Activated B cell treated with CpG ODN at 0.5 μM for 24 hours (primary cell): ENCODE data around the gene FAIM. TPM values are rescaled to one million over a fixed set of nuclear protein-coding genes. Genes with fewer than 3 reads are reported as not detected.

Experiments used
- ATAC-seq: fragments of 200-7000 bp; cut with Tn5 transposase; one replicate; pipeline ENCODE4 v1.10.0; 2021; ENCODE audit warnings: low read depth, mild to moderate bottlenecking, moderate library complexity
- CTCF ChIA-PET: fragments of 350-600 bp; sonication (Branson Sonifier 250); formaldehyde crosslinking; loops from one replicate; lab custom pipeline; 2021; ENCODE audit warnings: antibody characterized with exemption; lab: Charles Lee
- POLR2A ChIA-PET: fragments of 350-600 bp; sonication (Branson Sonifier 250); formaldehyde crosslinking; loops from one replicate; lab custom pipeline; 2021; ENCODE audit warnings: antibody characterized with exemption; lab: Charles Lee
- DNase-seq: peaks from one replicate; pipeline ENCODE4 v3.0.0; 2022
- H3K27ac Mint-ChIP-seq: one replicate; pipeline ENCODE4 v1.8.0; 2020; ENCODE audit warnings: mixed read lengths
- H3K27me3 Mint-ChIP-seq: one replicate; pipeline ENCODE4 v1.8.0; 2021; ENCODE audit warnings: mixed read lengths
- H3K36me3 Mint-ChIP-seq: one replicate; pipeline ENCODE4 v1.8.0; 2021; ENCODE audit warnings: low read depth, mixed read lengths
- H3K4me1 Mint-ChIP-seq: one replicate; pipeline ENCODE4 v1.8.0; 2021; ENCODE audit warnings: mixed read lengths
- H3K4me3 Mint-ChIP-seq: one replicate; pipeline ENCODE4 v1.8.0; 2020; ENCODE audit warnings: mild to moderate bottlenecking, mixed read lengths
- H3K9me3 Mint-ChIP-seq: one replicate; pipeline ENCODE4 v1.8.0; 2020; ENCODE audit warnings: mixed read lengths
- intact Hi-C: fragments of 100-400 bp; cut with micrococcal nuclease; formaldehyde crosslinking; loops from one replicate; pipeline ENCODE4 v1.15.1; 2024
- total RNA-seq: library from RNA; stranded (reverse); gene quantifications from 2 replicates; pipeline ENCODE4 v1.2.3, GENCODE V29; 2022
- TF ChIP-seq, protein P1 (sequence below): fragments of 200-600 bp; IDR thresholded peaks from one replicate; pipeline ENCODE4 v1.8.0; 2022; ENCODE audit warnings: antibody characterized with exemption, mild to moderate bottlenecking

The FAIM gene
- total RNA-seq, 1 donor from 2014 or later = 11.5 TPM

DNA sequence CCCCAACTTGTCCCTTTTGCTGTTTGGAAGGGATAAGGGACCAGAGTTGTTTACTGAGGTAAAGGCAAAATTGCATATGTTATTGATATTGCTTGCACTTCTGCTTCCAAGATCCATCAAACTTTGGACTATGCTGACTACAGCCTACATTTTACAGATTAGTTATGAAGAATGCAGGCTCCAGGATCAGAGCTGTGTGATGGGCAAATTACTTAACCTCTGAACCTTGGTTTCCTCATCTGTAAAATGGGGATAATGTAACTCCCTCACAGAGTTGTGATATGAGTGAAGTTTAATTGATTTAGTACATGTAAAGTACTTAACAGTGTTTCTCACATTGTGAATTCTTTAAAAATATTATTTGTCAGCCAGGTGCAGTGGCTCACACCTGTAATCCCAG is 15.9 kb downstream of the FAIM start:
- TF ChIP-seq, protein P1, sequence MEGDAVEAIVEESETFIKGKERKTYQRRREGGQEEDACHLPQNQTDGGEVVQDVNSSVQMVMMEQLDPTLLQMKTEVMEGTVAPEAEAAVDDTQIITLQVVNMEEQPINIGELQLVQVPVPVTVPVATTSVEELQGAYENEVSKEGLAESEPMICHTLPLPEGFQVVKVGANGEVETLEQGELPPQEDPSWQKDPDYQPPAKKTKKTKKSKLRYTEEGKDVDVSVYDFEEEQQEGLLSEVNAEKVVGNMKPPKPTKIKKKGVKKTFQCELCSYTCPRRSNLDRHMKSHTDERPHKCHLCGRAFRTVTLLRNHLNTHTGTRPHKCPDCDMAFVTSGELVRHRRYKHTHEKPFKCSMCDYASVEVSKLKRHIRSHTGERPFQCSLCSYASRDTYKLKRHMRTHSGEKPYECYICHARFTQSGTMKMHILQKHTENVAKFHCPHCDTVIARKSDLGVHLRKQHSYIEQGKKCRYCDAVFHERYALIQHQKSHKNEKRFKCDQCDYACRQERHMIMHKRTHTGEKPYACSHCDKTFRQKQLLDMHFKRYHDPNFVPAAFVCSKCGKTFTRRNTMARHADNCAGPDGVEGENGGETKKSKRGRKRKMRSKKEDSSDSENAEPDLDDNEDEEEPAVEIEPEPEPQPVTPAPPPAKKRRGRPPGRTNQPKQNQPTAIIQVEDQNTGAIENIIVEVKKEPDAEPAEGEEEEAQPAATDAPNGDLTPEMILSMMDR = no peak
- Mint-ChIP-seq H3K4me1 (no peaks in the 10 kb centered on the region), H3K4me3 (no peak overlapping the region), H3K27ac (no peak overlapping the region), H3K9me3 (no peaks in the 10 kb centered on the region), H3K36me3 (peaks cover 28% of the 10 kb centered on the region), H3K27me3 (no peaks in the 10 kb centered on the region)
- no peak for DNase-seq
- CTCF ChIA-PET = no interaction called here
- POLR2A ChIA-PET = no interaction called here
- ATAC-seq = no peak
- intact Hi-C loops = no loop called here

DNA sequence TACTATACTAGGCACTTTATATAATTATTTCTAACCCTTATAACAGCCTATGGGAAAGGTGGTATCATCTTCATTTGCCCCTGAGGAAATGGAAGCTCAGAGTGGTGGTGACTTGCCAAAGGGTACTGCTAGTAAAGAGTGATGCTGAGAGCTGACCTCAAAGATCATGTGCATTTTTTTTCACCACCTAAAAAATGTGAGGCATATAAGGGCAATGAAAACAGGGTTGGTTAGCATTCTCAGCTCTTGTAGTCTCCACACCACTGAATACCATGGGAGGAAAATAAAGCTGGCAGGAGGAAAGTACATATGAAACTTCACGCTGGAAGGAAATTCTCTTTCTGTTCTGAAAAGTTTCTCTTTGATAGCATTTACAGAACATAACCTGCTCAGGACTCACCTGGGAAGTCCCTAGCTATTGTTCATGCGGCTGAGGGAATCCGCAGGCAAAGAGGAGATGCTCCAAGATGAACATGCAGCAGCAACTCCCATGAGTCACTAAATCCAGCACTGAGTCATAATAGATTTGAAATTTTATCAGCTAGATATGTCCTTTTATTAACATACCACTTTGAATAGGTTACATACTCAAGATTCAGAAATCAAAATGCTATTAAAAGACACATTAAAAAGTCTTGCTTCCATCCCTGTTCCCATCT is 17.3 kb downstream of the FAIM start:
- H3K36me3 Mint-ChIP-seq = peaks cover 35% of the 10 kb centered on the region
- intact Hi-C loops = no loop called here
- no peak overlapping the region for H3K27ac Mint-ChIP-seq
- no peaks in the 10 kb centered on the region for H3K27me3 Mint-ChIP-seq
- H3K4me1 Mint-ChIP-seq = no peaks in the 10 kb centered on the region
- ChIA-PET CTCF (interaction anchor here (1.7 kb wide), 1 partner anchor 289 kb away, joined by 4 read pairs; no protein-coding TSS in a partner anchor), POLR2A (no interaction called here)
- no peak overlapping the region for H3K4me3 Mint-ChIP-seq
- no peaks in the 10 kb centered on the region for H3K9me3 Mint-ChIP-seq
- TF ChIP-seq, protein P1 = no peak
- ATAC-seq (no peak), DNase-seq (no peak)

DNA sequence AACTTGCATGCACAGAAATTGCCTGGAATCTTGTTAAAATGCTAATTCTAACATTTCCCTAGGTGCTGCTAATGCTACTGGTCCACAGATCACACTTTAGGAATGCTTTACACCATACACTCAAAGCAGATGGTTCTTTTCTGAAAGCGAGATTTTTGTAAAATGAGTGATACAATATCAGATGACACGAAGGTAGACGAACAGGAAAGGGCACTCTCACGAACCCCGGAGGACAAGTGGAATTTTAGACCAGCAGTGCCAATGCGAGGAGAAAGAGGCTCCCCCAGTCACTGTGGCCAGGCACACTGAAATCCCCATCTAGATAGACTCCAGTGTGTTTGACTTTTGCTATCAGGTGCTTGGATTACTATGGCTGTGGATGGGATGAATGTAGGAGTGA is 21.0 kb downstream of the FAIM start:
- ATAC-seq (no peak), DNase-seq (no peak)
- H3K27ac Mint-ChIP-seq = no peak overlapping the region
- no peak overlapping the region for H3K4me3 Mint-ChIP-seq
- no peaks in the 10 kb centered on the region for H3K4me1 Mint-ChIP-seq
- CTCF ChIA-PET = no interaction called here
- TF ChIP-seq, protein P1 = no peak
- H3K27me3 Mint-ChIP-seq = no peaks in the 10 kb centered on the region
- peaks cover 41% of the 10 kb centered on the region for H3K36me3 Mint-ChIP-seq
- POLR2A ChIA-PET = no interaction called here
- H3K9me3 Mint-ChIP-seq = no peaks in the 10 kb centered on the region
- intact Hi-C loops = no loop called here

DNA sequence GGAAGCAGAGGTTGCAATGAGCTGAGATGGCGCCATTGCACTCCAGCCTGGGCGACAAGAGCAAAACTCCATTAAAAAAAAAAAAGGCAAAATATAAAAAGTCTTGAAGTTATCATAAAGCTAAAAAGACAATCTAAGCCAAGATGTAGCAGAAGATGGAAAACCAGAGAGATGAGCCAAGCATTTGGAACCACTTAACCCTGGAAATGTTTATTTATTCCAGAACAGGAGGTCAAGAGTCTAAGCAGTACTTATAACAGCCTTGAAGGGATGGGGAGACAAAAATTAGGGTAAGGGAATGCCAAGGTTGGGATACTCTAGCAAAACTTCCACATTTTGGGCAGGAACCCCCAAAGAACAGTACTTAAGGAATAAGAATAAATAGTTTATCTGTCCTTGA is 30.1 kb downstream of the FAIM start:
- DNase-seq (no peak), ATAC-seq (no peak)
- Mint-ChIP-seq H3K9me3 (peaks cover 11% of the 10 kb centered on the region), H3K27ac (no peak overlapping the region), H3K36me3 (peaks cover 10% of the 10 kb centered on the region), H3K4me3 (no peak overlapping the region), H3K4me1 (no peaks in the 10 kb centered on the region), H3K27me3 (no peaks in the 10 kb centered on the region)
- TF ChIP-seq, protein P1 = no peak
- intact Hi-C loops = no loop called here
- ChIA-PET CTCF (no interaction called here), POLR2A (interaction anchor here (0.7 kb wide), 1 partner anchor 37 kb away, joined by 3 read pairs; no protein-coding TSS in a partner anchor)

DNA sequence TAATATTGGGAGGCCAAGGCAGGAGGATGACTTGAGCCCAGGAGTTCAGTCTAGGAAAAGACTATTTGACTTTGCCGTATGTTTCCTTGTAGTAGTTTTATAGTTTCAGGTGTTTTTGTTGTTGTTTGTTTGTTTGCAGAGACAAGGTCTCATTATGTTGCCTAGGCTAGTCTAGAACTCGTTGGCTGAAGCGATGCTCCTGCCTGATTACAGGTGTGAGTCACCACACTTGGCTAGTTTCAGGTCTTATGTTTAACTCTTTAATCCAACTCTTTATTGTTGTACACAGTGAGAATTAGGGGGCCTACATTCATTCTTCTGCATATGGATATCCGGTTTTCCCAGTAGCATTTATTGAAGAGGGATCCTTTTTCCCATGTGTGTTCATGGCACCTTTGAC is 32.0 kb downstream of the FAIM start:
- no peaks in the 10 kb centered on the region for H3K27me3 Mint-ChIP-seq
- H3K4me3 Mint-ChIP-seq = no peak overlapping the region
- DNase-seq = no peak
- peaks cover 6% of the 10 kb centered on the region for H3K36me3 Mint-ChIP-seq
- TF ChIP-seq, protein P1 = no peak
- no peaks in the 10 kb centered on the region for H3K4me1 Mint-ChIP-seq
- ATAC-seq = no peak
- POLR2A ChIA-PET = no interaction called here
- CTCF ChIA-PET = no interaction called here
- intact Hi-C loops = no loop called here
- peaks cover 25% of the 10 kb centered on the region for H3K9me3 Mint-ChIP-seq
- no peak overlapping the region for H3K27ac Mint-ChIP-seq
